HAP-1 (cell line): Measurements from ENCODE around the gene BIRC3.
A peak's percentile ranks its signal among the peaks of the same experiment; 100 is the strongest.
"Not testable (repeated sequence)": the region's sequence is repeated elsewhere in the genome, so short reads cannot be mapped to it uniquely, and the experiment has no call there.

Source experiments
- DNase-seq, 2 experiments: peaks; one replicate each; pipeline ENCODE4 v3.0.0-alpha.2; 2016 to 2020; ENCODE audit warnings: low spot score in 2 of 2
- H3K27me3 ChIP-seq: fragments of 250-450 bp; sonication (Bioruptor Pico); 2 replicates; pipeline ENCODE4 v1.5.1; 2020; ENCODE audit warnings: low read depth, mild to moderate bottlenecking, moderate library complexity
- H3K36me3 ChIP-seq: fragments of 250-450 bp; sonication (Bioruptor Pico); replicated peaks from 2 replicates; pipeline ENCODE4 v1.5.1; 2020; ENCODE audit warnings: mild to moderate bottlenecking
- H3K4me1 ChIP-seq: fragments of 250-450 bp; sonication (Bioruptor Pico); 2 replicates; pipeline ENCODE4 v1.5.1; 2020; ENCODE audit warnings: mild to moderate bottlenecking
- H3K4me3 ChIP-seq: fragments of 250-450 bp; sonication (Bioruptor Pico); 2 replicates; pipeline ENCODE4 v1.5.1; 2020; ENCODE audit warnings: mild to moderate bottlenecking, moderate library complexity
- H3K9me3 ChIP-seq: fragments of 250-450 bp; sonication (Bioruptor Pico); 2 replicates; pipeline ENCODE4 v1.5.1; 2020; ENCODE audit warnings: mild to moderate bottlenecking, moderate library complexity
- in situ Hi-C: fragments of 300-500 bp; cut with MboI; formaldehyde crosslinking; loops from 3 replicates; pipeline ENCODE4 v1.14.3; 2020; ENCODE audit warnings: low sequenced_read_pairs, inconsistent platforms, mixed read lengths

The BIRC3 gene

DNA sequence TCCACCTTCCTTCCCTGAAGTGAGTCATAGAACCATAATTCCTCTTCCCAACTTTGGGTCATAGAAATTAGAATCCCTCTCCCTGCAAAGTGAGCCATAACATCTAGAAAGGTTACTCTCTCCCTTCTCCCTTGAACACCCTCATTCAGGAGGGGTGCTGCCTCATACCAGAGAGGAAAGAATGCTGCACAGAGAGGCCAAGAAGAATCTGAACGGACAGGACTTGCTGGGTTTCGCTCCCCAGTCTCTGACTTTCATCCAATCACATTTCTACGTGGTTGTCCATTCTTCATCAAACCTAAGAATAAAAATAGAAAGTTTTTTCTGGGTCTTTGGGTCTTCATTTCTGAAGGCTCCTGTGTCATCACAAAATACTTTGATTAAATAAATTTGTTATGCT lies 31.0 kb upstream of the BIRC3 start:
- Histone ChIP-seq H3K4me3 (no peak overlapping the region), H3K4me1 (peaks cover 12% of the 10 kb centered on the region), H3K9me3 (no peaks in the 10 kb centered on the region), H3K27me3 (no peaks in the 10 kb centered on the region), H3K36me3 (no peaks in the 10 kb centered on the region)
- DNase-seq: no peak
- in situ Hi-C loops: loop anchor here (5.0 to 10.0 kb wide), 2 partner anchors 61 to 209 kb away; partner anchors contain the start of gene BIRC2

- Histone ChIP-seq H3K9me3 (no peaks in the 10 kb centered on the region), H3K36me3 (no peaks in the 10 kb centered on the region), H3K27me3 (no peaks in the 10 kb centered on the region), H3K4me3 (no peak overlapping the region), H3K4me1 (peaks cover 19% of the 10 kb centered on the region)
- in situ Hi-C loops: loop anchor here (5.0 to 10.0 kb wide), 2 partner anchors 59 to 207 kb away; partner anchors contain the start of gene BIRC2
- peak; percentile 70 to 87 for DNase-seq
These were observed 29.1 kb upstream of the BIRC3 start for GRCh38 chr11:102287964-102288724.

- H3K9me3 ChIP-seq: no peaks in the 10 kb centered on the region
- DNase-seq: peak; percentile 52 to 88
- H3K27me3 ChIP-seq: no peaks in the 10 kb centered on the region
- no peaks in the 10 kb centered on the region for H3K36me3 ChIP-seq
- peaks cover 25% of the 10 kb centered on the region for H3K4me1 ChIP-seq
- in situ Hi-C loops: loop anchor here (5.0 to 10.0 kb wide), 2 partner anchors 59 to 206 kb away; partner anchors contain the start of gene BIRC2
- no peak overlapping the region for H3K4me3 ChIP-seq
These were observed 28.6 kb upstream of the BIRC3 start for GRCh38 chr11:102288725-102289083.

DNA sequence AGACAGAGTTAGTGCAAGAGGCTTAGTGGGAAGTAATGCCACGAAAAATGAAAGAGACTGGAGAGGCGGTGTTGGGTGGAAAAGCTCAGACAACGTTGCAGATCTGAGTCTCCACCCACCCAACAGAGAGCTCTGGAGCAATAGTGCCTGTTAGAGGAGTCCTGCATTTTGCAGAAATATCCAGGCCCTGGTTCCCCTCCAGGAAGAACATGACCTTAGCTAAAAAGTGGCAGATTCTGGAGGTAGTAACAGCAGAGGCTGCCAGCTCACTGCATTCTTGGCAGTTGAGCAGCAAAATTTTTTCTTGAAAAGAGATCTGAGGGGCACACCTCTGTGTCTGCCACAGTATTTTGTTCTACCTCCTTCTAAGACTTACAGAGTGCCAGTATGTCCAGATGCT lies 27.7 kb upstream of the BIRC3 start:
- Histone ChIP-seq H3K36me3 (no peaks in the 10 kb centered on the region), H3K4me1 (peaks cover 25% of the 10 kb centered on the region), H3K27me3 (no peaks in the 10 kb centered on the region), H3K4me3 (no peak overlapping the region), H3K9me3 (no peaks in the 10 kb centered on the region)
- no peak for DNase-seq
- in situ Hi-C loops: loop anchor here (5.0 to 10.0 kb wide), 2 partner anchors 58 to 205 kb away; partner anchors contain the start of gene BIRC2

DNA sequence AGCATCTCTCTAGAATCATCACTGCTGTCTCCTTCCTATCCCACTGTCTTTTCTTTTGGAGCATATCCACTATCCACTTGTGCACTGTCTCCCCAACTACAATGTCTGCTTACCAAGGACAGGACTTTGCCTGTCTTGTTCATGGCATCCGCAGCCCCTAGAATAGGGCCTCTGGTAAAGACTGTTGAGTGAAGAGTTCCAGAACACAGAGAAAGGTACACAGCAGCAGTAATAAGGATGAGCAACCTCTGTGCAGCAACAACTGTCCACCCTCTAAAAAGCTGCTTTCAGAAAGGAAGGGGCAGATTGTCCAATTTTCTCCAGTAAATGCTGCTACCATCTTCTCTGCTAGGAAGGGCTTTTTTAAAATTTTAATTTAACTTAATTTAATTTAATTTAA lies 25.5 kb upstream of the BIRC3 start:
- Histone ChIP-seq H3K4me1 (peaks cover 25% of the 10 kb centered on the region), H3K36me3 (no peaks in the 10 kb centered on the region), H3K4me3 (no peak overlapping the region), H3K27me3 (no peaks in the 10 kb centered on the region), H3K9me3 (no peaks in the 10 kb centered on the region)
- in situ Hi-C loops: no loop called here
- no peak for DNase-seq

DNA sequence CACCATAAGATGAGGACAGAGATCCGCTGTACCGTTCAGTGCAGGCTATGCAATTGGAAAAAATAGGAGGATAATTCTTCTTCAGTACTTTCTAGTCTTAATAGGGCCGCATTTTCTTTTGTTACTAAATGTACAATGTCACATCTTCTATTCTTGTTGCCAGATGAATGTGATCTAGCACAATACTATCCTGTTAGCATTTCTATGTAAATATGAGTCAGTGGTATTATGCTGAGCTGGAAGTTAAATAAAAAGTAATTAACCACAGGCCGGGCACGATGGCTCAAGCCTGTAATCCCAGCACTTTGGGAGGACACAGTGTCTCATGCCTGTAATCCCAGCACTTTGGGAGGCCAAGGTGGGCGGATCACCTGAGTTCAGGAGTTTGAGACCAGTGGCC lies 24.4 kb upstream of the BIRC3 start:
- peak; percentile 65 to 89 for DNase-seq
- Histone ChIP-seq H3K36me3 (no peaks in the 10 kb centered on the region), H3K27me3 (no peaks in the 10 kb centered on the region), H3K9me3 (no peaks in the 10 kb centered on the region), H3K4me3 (no peak overlapping the region), H3K4me1 (peaks cover 25% of the 10 kb centered on the region)
- in situ Hi-C loops: no loop called here

- H3K4me3 ChIP-seq: no peak overlapping the region
- in situ Hi-C loops: no loop called here
- H3K27me3 ChIP-seq: no peaks in the 10 kb centered on the region
- no peaks in the 10 kb centered on the region for H3K9me3 ChIP-seq
- H3K36me3 ChIP-seq: no peaks in the 10 kb centered on the region
- peaks cover 16% of the 10 kb centered on the region for H3K4me1 ChIP-seq
- DNase-seq: peak in 1 of 2 experiments; percentile 61
These were observed 23.2 kb upstream of the BIRC3 start for GRCh38 chr11:102293873-102294601.

GRCh38 chr11:102295045-102295444 lies 22.2 kb upstream of the BIRC3 start:
- Histone ChIP-seq H3K4me1 (peaks cover 12% of the 10 kb centered on the region), H3K36me3 (no peaks in the 10 kb centered on the region), H3K4me3 (no peak overlapping the region), H3K27me3 (no peaks in the 10 kb centered on the region), H3K9me3 (no peaks in the 10 kb centered on the region)
- in situ Hi-C loops: no loop called here
- DNase-seq: no peak

GRCh38 chr11:102296757-102297156 lies 20.5 kb upstream of the BIRC3 start:
- H3K9me3 ChIP-seq, in situ Hi-C loops, H3K27me3 ChIP-seq, H3K4me3 ChIP-seq, DNase-seq, H3K36me3 ChIP-seq: not testable (repeated sequence)
- H3K4me1 ChIP-seq: peaks cover 12% of the 10 kb centered on the region

GRCh38 chr11:102300837-102301236 lies 16.4 kb upstream of the BIRC3 start:
- H3K27me3 ChIP-seq, H3K9me3 ChIP-seq, DNase-seq, H3K4me1 ChIP-seq, H3K4me3 ChIP-seq, H3K36me3 ChIP-seq, in situ Hi-C loops: not testable (repeated sequence)

- DNase-seq: no peak
- no peaks in the 10 kb centered on the region for H3K4me1 ChIP-seq
- no peaks in the 10 kb centered on the region for H3K36me3 ChIP-seq
- H3K4me3 ChIP-seq: no peak overlapping the region
- in situ Hi-C loops: no loop called here
- peaks cover 2% of the 10 kb centered on the region; the same call in 1 of the 2 replicates for H3K27me3 ChIP-seq
- no peaks in the 10 kb centered on the region; the same call in 1 of the 2 replicates for H3K9me3 ChIP-seq
These were observed 15.0 kb upstream of the BIRC3 start for GRCh38 chr11:102302241-102302640.

DNA sequence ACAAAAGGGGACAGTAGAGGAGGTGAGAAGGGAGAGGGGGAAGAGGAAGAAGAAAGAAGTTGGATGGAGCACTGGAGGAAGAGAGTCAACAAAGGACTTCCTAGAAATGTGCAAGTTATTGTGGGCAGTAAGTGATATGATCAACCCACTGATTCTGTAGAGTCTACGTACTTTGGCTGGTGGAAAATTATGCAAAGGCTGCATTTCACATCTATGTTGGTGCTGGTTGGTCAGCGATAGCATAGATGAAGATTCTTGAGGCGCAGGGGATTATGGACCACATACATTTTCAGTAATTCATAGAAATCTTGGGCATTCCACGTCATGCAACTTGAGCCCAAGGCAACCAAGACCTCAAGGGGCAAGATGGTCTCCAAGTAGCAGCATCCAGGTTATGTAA lies 12.6 kb upstream of the BIRC3 start:
- no peak overlapping the region for H3K4me3 ChIP-seq
- no peaks in the 10 kb centered on the region; the same call in 1 of the 2 replicates for H3K9me3 ChIP-seq
- H3K4me1 ChIP-seq: no peaks in the 10 kb centered on the region
- in situ Hi-C loops: no loop called here
- H3K27me3 ChIP-seq: peaks cover 2% of the 10 kb centered on the region; the same call in 1 of the 2 replicates
- no peak for DNase-seq
- no peaks in the 10 kb centered on the region for H3K36me3 ChIP-seq

DNA sequence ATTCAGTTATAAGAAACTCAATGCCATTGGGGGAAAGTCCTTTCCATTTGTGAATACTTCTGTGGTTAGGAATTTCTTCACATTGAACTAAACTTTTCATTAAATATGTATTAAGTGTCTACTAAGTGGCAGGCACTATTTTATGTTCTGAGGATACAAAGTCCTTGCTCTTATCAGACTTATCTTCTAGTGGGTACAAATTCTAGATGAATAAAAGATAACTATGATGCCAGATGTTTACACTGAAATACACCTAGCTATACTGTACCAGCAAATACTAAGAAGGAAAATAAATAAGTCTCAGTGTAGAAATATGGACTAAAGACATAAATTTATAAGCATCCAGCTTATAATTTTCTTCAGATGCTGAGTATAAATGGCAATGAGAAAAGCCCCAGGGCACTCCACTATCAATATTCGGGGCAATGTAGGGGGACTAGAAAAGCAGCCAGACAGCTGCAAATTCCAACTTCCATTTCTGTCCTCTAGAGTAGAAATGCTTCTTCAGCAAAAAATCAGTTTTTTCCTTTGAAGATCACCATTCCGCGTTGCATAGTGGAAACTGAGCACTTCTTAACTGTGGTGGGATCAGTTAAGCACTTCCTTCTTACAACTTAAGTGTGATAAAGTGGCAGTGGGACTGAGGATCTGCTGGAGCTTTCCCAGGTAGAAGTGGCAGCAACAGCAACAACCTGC lies 11.8 kb upstream of the BIRC3 start:
- no peak for DNase-seq
- Histone ChIP-seq H3K27me3 (0 out of 2 replicates have a peak, but pooled peaks cover 2% of the 10 kb centered on the region), H3K4me1 (no peaks in the 10 kb centered on the region), H3K9me3 (no peaks in the 10 kb centered on the region; the same call in 1 of the 2 replicates), H3K36me3 (no peaks in the 10 kb centered on the region), H3K4me3 (no peak overlapping the region)
- in situ Hi-C loops: no loop called here
